Measurements from ENCODE around the gene PER1.

DNA sequence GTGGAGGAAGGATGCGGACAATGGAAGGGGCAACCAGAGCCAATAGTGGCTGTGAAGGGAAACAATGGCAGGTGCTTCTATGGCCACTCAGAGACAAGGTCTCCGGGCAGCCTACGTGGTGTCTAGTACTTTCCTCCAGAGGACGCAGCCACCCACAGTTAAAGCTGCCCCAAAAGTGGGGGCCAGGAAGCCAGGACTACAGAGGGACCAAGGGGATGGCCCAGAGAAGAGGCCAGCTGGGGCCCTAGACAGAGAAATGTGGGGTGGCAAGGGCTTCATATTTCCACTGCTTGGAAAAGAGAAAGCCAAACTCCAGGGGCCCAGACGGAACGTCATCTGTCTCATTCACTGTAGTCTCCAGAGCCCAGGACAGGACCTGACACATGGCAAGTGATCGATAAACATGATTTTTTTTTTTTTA is 837 bp upstream of the PER1 start:
- TF ChIP-seq CTCF (conservative IDR thresholded peaks at IDR 0.05; ENCODE audit: low read depth, low read length) = no peak
- no peak for TF ChIP-seq EZH2 (IDR thresholded peaks at IDR 0.05; ENCODE audit: borderline replicate concordance, low read depth, low read length, poor library complexity, severe bottlenecking)

Measured in A673 (cell line).